ENCODE data around the gene ADARB2. TPM values are rescaled to one million over a fixed set of nuclear protein-coding genes. Genes with fewer than 3 reads are reported as not detected.

The ADARB2 gene
- total RNA-seq, 2 donors from 2014 or later: 8.0 to 12.2 TPM

GRCh38 chr10:1394155-1394912 lies 343.0 kb downstream of the ADARB2 start:
- TF ChIP-seq POLR2A (IDR thresholded peaks at IDR 0.05): no peak
- no peak for TF ChIP-seq CTCF (IDR thresholded peaks at IDR 0.05)
- Histone ChIP-seq H3K27me3 (no peaks in the 10 kb centered on the region), H3K36me3 (replicated peaks in 1 of 2; ENCODE audit: insufficient read depth in 1 of 2, low read depth in 2 of 2) (no peaks in the 10 kb centered on the region), H3K9me3 (no peaks in the 10 kb centered on the region), H3K4me1 (no peaks in the 10 kb centered on the region), H3K27ac (no peak overlapping the region), H3K4me3 (no peak overlapping the region)
- no peak for ATAC-seq
- no peak for DNase-seq
- intact Hi-C loops (cut with DNase I): no loop called here
- 56 to 60% methylated on average over 13 of the region's 13 CpGs for WGBS, 2 donors

DNA sequence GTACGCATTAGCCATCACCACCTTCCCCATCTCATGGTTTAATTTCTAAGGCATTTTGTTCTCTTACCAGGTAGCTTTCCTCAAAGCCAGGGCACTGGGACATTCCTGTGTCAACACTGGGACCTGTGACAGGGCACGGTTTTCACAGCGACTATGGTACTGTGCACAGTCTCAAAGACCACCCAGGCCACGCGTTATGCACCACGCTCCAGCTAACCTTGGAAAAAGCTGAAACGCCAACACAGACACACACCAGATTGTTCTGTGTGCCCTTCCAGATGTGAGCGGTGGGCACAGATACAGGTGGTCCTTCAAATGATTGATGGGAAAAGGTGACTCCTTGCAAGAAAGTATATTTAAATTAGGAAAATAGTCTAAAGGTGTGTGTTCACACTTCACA lies 343.8 kb downstream of the ADARB2 start:
- Histone ChIP-seq H3K4me1 (no peaks in the 10 kb centered on the region), H3K27ac (no peak overlapping the region), H3K9me3 (no peaks in the 10 kb centered on the region), H3K36me3 (replicated peaks in 1 of 2; ENCODE audit: insufficient read depth in 1 of 2, low read depth in 2 of 2) (no peaks in the 10 kb centered on the region), H3K27me3 (no peaks in the 10 kb centered on the region), H3K4me3 (no peak overlapping the region)
- TF ChIP-seq POLR2A (IDR thresholded peaks at IDR 0.05) (no peak), CTCF (IDR thresholded peaks at IDR 0.05) (no peak)
- intact Hi-C loops (cut with DNase I): no loop called here
- ATAC-seq (no peak), DNase-seq (no peak)
- WGBS, 2 donors: 76 to 82% methylated on average over 8 of the region's 8 CpGs

DNA sequence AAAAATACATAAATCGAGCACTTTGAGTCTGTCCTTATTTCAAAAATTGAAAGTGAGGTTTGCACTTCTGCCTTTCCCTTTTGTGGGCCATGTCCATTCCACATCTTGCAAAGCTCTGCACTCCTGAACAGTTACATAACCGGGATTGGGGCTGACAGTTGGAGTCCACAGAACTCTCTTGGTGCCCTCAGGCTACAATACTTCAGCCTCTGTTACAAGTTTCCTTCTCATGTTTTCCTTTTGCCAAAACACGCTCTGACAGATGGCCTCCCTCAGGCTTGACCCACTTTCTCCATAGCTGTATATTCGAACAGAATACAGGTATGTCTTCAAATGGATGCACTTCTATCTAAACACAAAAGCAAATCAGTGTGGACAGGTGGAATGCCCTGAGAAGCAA lies 345.2 kb downstream of the ADARB2 start:
- Histone ChIP-seq H3K9me3 (no peaks in the 10 kb centered on the region), H3K27ac (no peak overlapping the region), H3K4me3 (no peak overlapping the region), H3K36me3 (replicated peaks in 1 of 2; ENCODE audit: insufficient read depth in 1 of 2, low read depth in 2 of 2) (no peaks in the 10 kb centered on the region), H3K4me1 (no peaks in the 10 kb centered on the region), H3K27me3 (no peaks in the 10 kb centered on the region)
- DNase-seq (no peak), ATAC-seq (no peak)
- 56 to 57% methylated on average over 4 of the region's 4 CpGs for WGBS, 2 donors
- TF ChIP-seq POLR2A (IDR thresholded peaks at IDR 0.05) (no peak), CTCF (IDR thresholded peaks at IDR 0.05) (no peak)
- intact Hi-C loops (cut with DNase I): no loop called here

DNA sequence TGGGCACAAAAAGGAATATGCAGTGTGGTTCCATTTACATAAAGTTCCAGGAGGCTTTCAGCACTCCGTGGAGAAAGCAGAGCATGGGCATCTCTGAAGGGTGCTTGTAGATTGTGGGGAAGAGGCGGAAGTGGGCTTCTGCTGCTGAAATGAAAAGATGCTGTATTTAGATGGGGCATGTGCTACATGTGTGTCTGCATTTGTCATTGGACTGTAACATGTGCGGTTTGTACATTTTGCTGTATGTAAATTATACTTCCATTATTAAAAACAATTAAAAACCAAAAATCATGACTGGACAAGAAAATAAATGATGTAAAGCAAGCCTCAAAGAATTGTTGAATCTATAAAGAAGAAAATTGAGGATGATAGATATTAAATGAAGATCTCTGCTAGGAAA lies 347.1 kb downstream of the ADARB2 start:
- 72 to 75% methylated on average over 3 of the region's 3 CpGs for WGBS, 2 donors
- peaks cover 0 to 3% of the 10 kb centered on the region in 2 donors for H3K27me3 ChIP-seq
- no peak for ATAC-seq
- no peak for TF ChIP-seq POLR2A (IDR thresholded peaks at IDR 0.05)
- TF ChIP-seq CTCF (IDR thresholded peaks at IDR 0.05): no peak
- H3K9me3 ChIP-seq: no peaks in the 10 kb centered on the region
- H3K27ac ChIP-seq: no peak overlapping the region
- intact Hi-C loops (cut with DNase I): no loop called here
- H3K4me3 ChIP-seq: no peak overlapping the region
- DNase-seq: no peak
- H3K4me1 ChIP-seq: no peaks in the 10 kb centered on the region
- no peaks in the 10 kb centered on the region for H3K36me3 ChIP-seq (replicated peaks in 1 of 2; ENCODE audit: insufficient read depth in 1 of 2, low read depth in 2 of 2)

GRCh38 chr10:1384026-1384425 lies 353.3 kb downstream of the ADARB2 start:
- ATAC-seq (no peak), DNase-seq (no peak)
- H3K4me1 ChIP-seq: no peaks in the 10 kb centered on the region
- H3K36me3 ChIP-seq (replicated peaks in 1 of 2; ENCODE audit: insufficient read depth in 1 of 2, low read depth in 2 of 2): no peaks in the 10 kb centered on the region
- H3K4me3 ChIP-seq: no peak overlapping the region
- no peak for TF ChIP-seq CTCF (IDR thresholded peaks at IDR 0.05)
- no peak overlapping the region for H3K27ac ChIP-seq
- H3K27me3 ChIP-seq: peaks cover 0 to 3% of the 10 kb centered on the region in 2 donors
- intact Hi-C loops (cut with DNase I): no loop called here
- H3K9me3 ChIP-seq: no peaks in the 10 kb centered on the region
- WGBS, 2 donors: 42 to 60% methylated on average over 5 of the region's 5 CpGs
